ENCODE results near the gene SUSD1. TPM values are rescaled to one million over a fixed set of nuclear protein-coding genes. Genes with fewer than 3 reads are reported as not detected.

The SUSD1 gene
- total RNA-seq, 1 experiment from 2014 or later: 15.3 TPM

GRCh38 chr9:112054916-112055315, 120.2 kb downstream of the SUSD1 start:
- H3K36me3 ChIP-seq (ENCODE audit: control insufficient read depth, insufficient read depth, low read length): no peaks in the 10 kb centered on the region
- CTCF ChIA-PET: no interaction called here
- intact Hi-C loops (cut with micrococcal nuclease; ENCODE audit: unreplicated experiment) (no loop called here), in situ Hi-C loops (cut with HindIII; ENCODE audit: low pct_unique_long_range_greater_than_20kb, low sequenced_read_pairs) (no loop called here)
- no TSS peak for BruUV-seq (replicated peaks)
- H3K4me1 ChIP-seq (ENCODE audit: control insufficient read depth, insufficient read depth, low read length): peaks cover 17% of the 10 kb centered on the region
- no peaks in the 10 kb centered on the region for H3K27me3 ChIP-seq (ENCODE audit: control insufficient read depth, insufficient read depth, low read length)
- POLR2A ChIA-PET: interaction anchor here (0.5 kb wide), 1 partner anchor 27 kb away, joined by 7 read pairs; no protein-coding TSS in a partner anchor
- TF ChIP-seq CTCF (IDR thresholded peaks at IDR 0.05) (no peak), REST (IDR thresholded peaks at IDR 0.05; ENCODE audit: insufficient read depth in 1 of 2, low read depth in 2 of 2, low read length in 1 of 2) (no peak), POLR2AphosphoS5 (IDR thresholded peaks at IDR 0.05; ENCODE audit: low read depth, low read length) (no peak), TCF7L2 (IDR thresholded peaks at IDR 0.05; ENCODE audit: low read depth, low read length) (no peak), SIN3A (IDR thresholded peaks at IDR 0.05; ENCODE audit: borderline replicate concordance, insufficient read depth, low read depth, low read length) (no peak)
- H3K4me3 ChIP-seq (ENCODE audit: low read depth in 2 of 2, low read length in 2 of 2): no peak overlapping the region
- H3K27ac ChIP-seq (ENCODE audit: low read length): no peak overlapping the region
- H3K9me3 ChIP-seq (ENCODE audit: control insufficient read depth, insufficient read depth, low read depth, low read length): no peaks in the 10 kb centered on the region
- ATAC-seq (no peak), DNase-seq (ENCODE audit: low read depth, low spot score) (no peak)

- ChIA-PET CTCF (no interaction called here), POLR2A (interaction anchor here (0.7 kb wide), 1 partner anchor 455 kb away, joined by 3 read pairs; no protein-coding TSS in a partner anchor)
- Histone ChIP-seq H3K27ac (ENCODE audit: low read length) (peak overlapping the region; percentile 66; the same call in 1 of the 2 replicates), H3K36me3 (ENCODE audit: control insufficient read depth, insufficient read depth, low read length) (no peaks in the 10 kb centered on the region), H3K4me3 (ENCODE audit: low read depth in 2 of 2, low read length in 2 of 2) (no peak overlapping the region), H3K27me3 (ENCODE audit: control insufficient read depth, insufficient read depth, low read length) (no peaks in the 10 kb centered on the region), H3K9me3 (ENCODE audit: control insufficient read depth, insufficient read depth, low read depth, low read length) (no peaks in the 10 kb centered on the region; the same call in 1 of the 2 replicates), H3K4me1 (ENCODE audit: control insufficient read depth, insufficient read depth, low read length) (peaks cover 15% of the 10 kb centered on the region)
- ATAC-seq (no peak), DNase-seq (ENCODE audit: low read depth, low spot score) (no peak)
- no TSS peak for BruUV-seq (replicated peaks)
- intact Hi-C loops (cut with micrococcal nuclease; ENCODE audit: unreplicated experiment) (no loop called here), in situ Hi-C loops (cut with HindIII; ENCODE audit: low pct_unique_long_range_greater_than_20kb, low sequenced_read_pairs) (no loop called here)
- TF ChIP-seq REST (IDR thresholded peaks at IDR 0.05; ENCODE audit: insufficient read depth in 1 of 2, low read depth in 2 of 2, low read length in 1 of 2): no peak
- TF ChIP-seq CTCF (IDR thresholded peaks at IDR 0.05): no peak
- TF ChIP-seq SIN3A (IDR thresholded peaks at IDR 0.05; ENCODE audit: borderline replicate concordance, insufficient read depth, low read depth, low read length): no peak
- TF ChIP-seq TCF7L2 (IDR thresholded peaks at IDR 0.05; ENCODE audit: low read depth, low read length): no peak
- no peak for TF ChIP-seq POLR2AphosphoS5 (IDR thresholded peaks at IDR 0.05; ENCODE audit: low read depth, low read length)
These were observed 123.3 kb downstream of the SUSD1 start for GRCh38 chr9:112051812-112052211.
